ENCODE data around the gene ZFYVE1.

DNA sequence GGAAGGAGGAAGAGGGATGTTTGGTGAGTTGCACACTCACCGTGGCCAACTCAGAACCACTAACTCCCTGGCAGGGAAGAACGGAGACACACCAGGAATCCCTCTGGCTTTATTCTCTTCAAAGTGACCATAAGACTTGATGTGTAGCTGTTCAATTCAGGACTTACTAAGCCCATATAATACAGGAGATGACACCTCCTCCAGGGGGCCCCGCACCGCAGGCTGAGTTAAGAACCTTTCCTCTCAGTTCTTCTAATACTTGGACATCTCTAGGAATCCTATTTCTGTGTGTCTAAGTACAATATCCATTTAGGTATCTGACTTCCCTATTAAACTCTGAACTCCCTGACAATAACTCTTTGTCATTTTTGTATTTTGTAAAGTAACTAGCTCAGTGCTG, 51.1 kb downstream of the ZFYVE1 start:
- TF ChIP-seq, protein P1, sequence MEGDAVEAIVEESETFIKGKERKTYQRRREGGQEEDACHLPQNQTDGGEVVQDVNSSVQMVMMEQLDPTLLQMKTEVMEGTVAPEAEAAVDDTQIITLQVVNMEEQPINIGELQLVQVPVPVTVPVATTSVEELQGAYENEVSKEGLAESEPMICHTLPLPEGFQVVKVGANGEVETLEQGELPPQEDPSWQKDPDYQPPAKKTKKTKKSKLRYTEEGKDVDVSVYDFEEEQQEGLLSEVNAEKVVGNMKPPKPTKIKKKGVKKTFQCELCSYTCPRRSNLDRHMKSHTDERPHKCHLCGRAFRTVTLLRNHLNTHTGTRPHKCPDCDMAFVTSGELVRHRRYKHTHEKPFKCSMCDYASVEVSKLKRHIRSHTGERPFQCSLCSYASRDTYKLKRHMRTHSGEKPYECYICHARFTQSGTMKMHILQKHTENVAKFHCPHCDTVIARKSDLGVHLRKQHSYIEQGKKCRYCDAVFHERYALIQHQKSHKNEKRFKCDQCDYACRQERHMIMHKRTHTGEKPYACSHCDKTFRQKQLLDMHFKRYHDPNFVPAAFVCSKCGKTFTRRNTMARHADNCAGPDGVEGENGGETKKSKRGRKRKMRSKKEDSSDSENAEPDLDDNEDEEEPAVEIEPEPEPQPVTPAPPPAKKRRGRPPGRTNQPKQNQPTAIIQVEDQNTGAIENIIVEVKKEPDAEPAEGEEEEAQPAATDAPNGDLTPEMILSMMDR (IDR thresholded peaks at IDR 0.05; ENCODE audit: insufficient read depth, low read length), result no peak
- TF ChIP-seq REST (IDR thresholded peaks at IDR 0.05; ENCODE audit: insufficient replicate concordance, low read depth) (no peak), POLR2AphosphoS5 (IDR thresholded peaks at IDR 0.05; ENCODE audit: low read depth) (no peak), GABPA (IDR thresholded peaks at IDR 0.05; ENCODE audit: low read depth) (no peak)

Data from HL-60 (cell line).